Measurements from ENCODE around the gene ATP5F1D. TPM values are rescaled to one million over a fixed set of nuclear protein-coding genes. Genes with fewer than 3 reads are reported as not detected.

ATP5F1D gene
- total and polyA plus RNA-seq, 2 of the 13 experiments (the other 11 are each of a cell fraction or from before 2014, with no cell fraction given), result 39.4 to 78.7 TPM

- TF ChIP-seq ZNF891 (CRISPR knock-in tag; IDR thresholded peaks at IDR 0.05) (peak; percentile 83; the same call in 1 of the 2 replicates), ZFP90 (CRISPR knock-in tag; IDR thresholded peaks at IDR 0.05; ENCODE audit: borderline replicate concordance) (no peak), ZNF225 (CRISPR knock-in tag; IDR thresholded peaks at IDR 0.05) (peak; percentile 81; the same call in 1 of the 2 replicates), ZNF563 (CRISPR knock-in tag; IDR thresholded peaks at IDR 0.05) (peak; percentile 28; the same call in 1 of the 2 replicates), KDM5B (CRISPR knock-in tag; IDR thresholded peaks at IDR 0.05; ENCODE audit: borderline replicate concordance) (peak; percentile 47; the same call in 1 of the 2 replicates), ZNF724P (CRISPR knock-in tag; IDR thresholded peaks at IDR 0.05; ENCODE audit: borderline replicate concordance) (no peak), HNF1B (CRISPR knock-in tag; IDR thresholded peaks at IDR 0.05) (0 out of 2 replicates have a peak, but pooled peaks have one; percentile 24), PATZ1 (CRISPR knock-in tag; IDR thresholded peaks at IDR 0.05) (peak; percentile 5; the same call in 1 of the 2 replicates), UBTF (CRISPR knock-in tag; IDR thresholded peaks at IDR 0.05) (no peak; the same call in none of the 2 replicates), MYC (CRISPR knock-in tag; IDR thresholded peaks at IDR 0.05; ENCODE audit: borderline replicate concordance) (peak; percentile 32; the same call in 1 of the 2 replicates), XRCC5 (optimal IDR thresholded peaks at IDR 0.05; ENCODE audit: low read length) (no peak), SAFB2 (CRISPR knock-in tag; IDR thresholded peaks at IDR 0.05; ENCODE audit: borderline replicate concordance, low read depth) (no peak), TEAD3 (CRISPR knock-in tag; optimal IDR thresholded peaks at IDR 0.05; ENCODE audit: borderline replicate concordance) (peak; percentile 4), ZC3H13 (CRISPR knock-in tag; IDR thresholded peaks at IDR 0.05) (0 out of 2 replicates have a peak, but pooled peaks have one; percentile 52), HNF4G (IDR thresholded peaks at IDR 0.05; ENCODE audit: borderline replicate concordance, low read depth, low read length) (no peak), HNF4G (CRISPR knock-in tag; IDR thresholded peaks at IDR 0.05; ENCODE audit: borderline replicate concordance, low read depth) (peak; percentile 15; the same call in 1 of the 2 replicates), ZFX (CRISPR knock-in tag; IDR thresholded peaks at IDR 0.05; ENCODE audit: low read depth) (peak; percentile 67; the same call in 1 of the 2 replicates), PCBP1 (IDR thresholded peaks at IDR 0.05; ENCODE audit: borderline replicate concordance, low read depth, low read length) (peak; percentile 76; the same call in 1 of the 2 replicates), SRSF9 (IDR thresholded peaks at IDR 0.05; ENCODE audit: borderline replicate concordance, insufficient read depth, low read depth, low read length, poor library complexity, severe bottlenecking) (no peak)
Measured at GRCh38 chr19:1238369-1239303, 2.9 kb upstream of the ATP5F1D start (continued).

Data from HepG2 (cell line).